ENCODE data around the gene LCLAT1.

GRCh38 chr2:30666266-30666874 is 219.3 kb downstream of the LCLAT1 start:
- no peak for TF ChIP-seq CTCF (IDR thresholded peaks at IDR 0.05)
- no peak for TF ChIP-seq POLR2A (IDR thresholded peaks at IDR 0.05)

Data from thyroid gland (tissue), 4 donors.